HepG2 (cell line): ENCODE data around the gene SBK3. TPM values are rescaled to one million over a fixed set of nuclear protein-coding genes. Genes with fewer than 3 reads are reported as not detected.

Experiments
- DMTF1 ChIP-seq: sonication (generic); formaldehyde crosslinking; IDR thresholded peaks from 2 replicates; pipeline ENCODE4 v1.4.0; 2020; ENCODE audit warnings: mild to moderate bottlenecking, missing genetic modification reagents
- FOSL2 ChIP-seq: sonication (generic); formaldehyde crosslinking; IDR thresholded peaks from 2 replicates; pipeline ENCODE4 v1.4.0; 2020; ENCODE audit warnings: missing genetic modification reagents
- HINFP ChIP-seq: sonication (generic); formaldehyde crosslinking; IDR thresholded peaks from 2 replicates; pipeline ENCODE4 v1.4.0; 2020; ENCODE audit warnings: low read depth, mild to moderate bottlenecking, missing genetic modification reagents
- HNRNPL ChIP-seq: fragments of 200-400 bp; formaldehyde crosslinking; IDR thresholded peaks from 2 replicates; pipeline ENCODE4 v1.6.1; 2017; ENCODE audit warnings: mild to moderate bottlenecking, low read depth, low read length
- NBN ChIP-seq: fragments of 450-650 bp; conservative IDR thresholded peaks from 2 replicates; pipeline ENCODE4 v1.6.1; 2017
- NONO ChIP-seq, 2 experiments: fragments of 450-650 bp in 1 of 2; sonication (generic) in 1 of 2; formaldehyde crosslinking in 1 of 2; IDR thresholded peaks in 1 of 2; conservative IDR thresholded peaks in 1 of 2; 2 replicates each; pipeline versions ENCODE4 v1.6.1 to v1.8.0; 2017 to 2022; ENCODE audit warnings: mild to moderate bottlenecking in 1 of 2, missing genetic modification reagents in 1 of 2, moderate library complexity in 1 of 2
- RFX3 ChIP-seq: IDR thresholded peaks from 2 replicates; pipeline ENCODE4 v1.6.1; 2016; ENCODE audit warnings: missing biosample characterization, missing genetic modification reagents
- TIGD3 ChIP-seq: sonication (generic); formaldehyde crosslinking; IDR thresholded peaks from 2 replicates; pipeline ENCODE4 v1.5.1; 2020; ENCODE audit warnings: mild to moderate bottlenecking, missing genetic modification reagents, borderline replicate concordance
- YEATS2 ChIP-seq: sonication (generic); formaldehyde crosslinking; IDR thresholded peaks from 2 replicates; pipeline ENCODE4 v1.4.0; 2020; ENCODE audit warnings: missing genetic modification reagents, borderline replicate concordance
- ZFP62 ChIP-seq: sonication (generic); formaldehyde crosslinking; IDR thresholded peaks from 2 replicates; pipeline ENCODE4 v1.4.0; 2020; ENCODE audit warnings: missing genetic modification reagents
- ZIK1 ChIP-seq: sonication (generic); formaldehyde crosslinking; IDR thresholded peaks from 2 replicates; pipeline ENCODE4 v1.5.0; 2020; ENCODE audit warnings: mild to moderate bottlenecking, low read depth, missing genetic modification reagents, borderline replicate concordance
- ZNF205 ChIP-seq: IDR thresholded peaks from 2 replicates; pipeline ENCODE4 v1.6.1; 2018; ENCODE audit warnings: missing biosample characterization, missing genetic modification reagents
- ZNF414 ChIP-seq: sonication (generic); formaldehyde crosslinking; IDR thresholded peaks from 2 replicates; pipeline ENCODE4 v1.5.0; 2020; ENCODE audit warnings: missing genetic modification reagents
- ZNF503 ChIP-seq: sonication (generic); formaldehyde crosslinking; IDR thresholded peaks from 2 replicates; pipeline ENCODE4 v1.4.0; 2020; ENCODE audit warnings: missing genetic modification reagents
- ZNF674 ChIP-seq: sonication (generic); formaldehyde crosslinking; IDR thresholded peaks from 2 replicates; pipeline ENCODE4 v1.5.0; 2020; ENCODE audit warnings: low read depth, mild to moderate bottlenecking, missing genetic modification reagents
- ZNF7 ChIP-seq: IDR thresholded peaks from 2 replicates; pipeline ENCODE4 v1.6.1; 2016; ENCODE audit warnings: missing biosample characterization, missing genetic modification reagents
- ZSCAN5A ChIP-seq: sonication (generic); formaldehyde crosslinking; IDR thresholded peaks from 2 replicates; pipeline ENCODE4 v1.8.0; 2022; ENCODE audit warnings: mild to moderate bottlenecking, missing genetic modification reagents, borderline replicate concordance
- ZUFSP ChIP-seq: sonication (generic); formaldehyde crosslinking; IDR thresholded peaks from 2 replicates; pipeline ENCODE4 v1.9.0; 2021; ENCODE audit warnings: missing genetic modification reagents, mild to moderate bottlenecking, borderline replicate concordance
- polyA plus RNA-seq, 8 experiments: library from polyadenylated mRNA; depleted of rRNA in 3 of 8; stranded (reverse) in 7 of 8; unstranded in 1 of 8; fragments of >200 nt; fragmentation: Illumina TruSeq in 4 of 8; extraction: Trizol in 4 of 8; gene quantifications; 2 replicates each; pipeline versions ENCODE4 v1.2.1 to v1.2.3, GENCODE V29; 2011 to 2016; ENCODE audit warnings: low read depth in 4 of 8, missing spikeins in 1 of 8, mixed read lengths in 1 of 8; ENCODE audit not compliant: insufficient read depth in 1 of 8
- total RNA-seq, 5 experiments: library from RNA; depleted of rRNA; stranded (reverse); fragments of >200 nt; fragmentation: Illumina TruSeq; extraction: Trizol; gene quantifications; 2 replicates each; pipeline ENCODE4 v1.2.3, GENCODE V29; 2016; ENCODE audit warnings: low read depth in 1 of 5

SBK3 gene
- total and polyA plus RNA-seq, 2 of the 13 experiments (the other 11 are each of a cell fraction or from before 2014, with no cell fraction given): 0.66 to 0.77 TPM

- TF ChIP-seq TIGD3: no peak
- no peak for TF ChIP-seq ZNF205 (CRISPR knock-in tag)
- no peak for TF ChIP-seq NONO (IDR thresholded peaks at IDR 0.05)
- TF ChIP-seq NONO (CRISPR knock-in tag; conservative IDR thresholded peaks at IDR 0.05): no peak
- no peak for TF ChIP-seq ZNF503 (CRISPR knock-in tag)
- no peak for TF ChIP-seq RFX3
- TF ChIP-seq ZNF674 (CRISPR knock-in tag): no peak
- TF ChIP-seq ZIK1: no peak
- TF ChIP-seq NBN: no peak
- TF ChIP-seq ZNF414 (CRISPR knock-in tag): no peak
- TF ChIP-seq ZNF7: no peak
- TF ChIP-seq HNRNPL: 0 out of 2 replicates have a peak, but pooled peaks have one; percentile 22
- no peak for TF ChIP-seq ZFP62 (CRISPR knock-in tag)
- TF ChIP-seq ZUFSP (CRISPR knock-in tag): no peak
- peak; percentile 61; the same call in 1 of the 2 replicates for TF ChIP-seq FOSL2 (CRISPR knock-in tag)
- TF ChIP-seq YEATS2 (CRISPR knock-in tag): peak; percentile 71
- no peak for TF ChIP-seq DMTF1
- no peak for TF ChIP-seq HINFP (CRISPR knock-in tag)
- TF ChIP-seq ZSCAN5A: no peak
Observed at GRCh38 chr19:55580628-55581144, 35.3 kb upstream of the SBK3 start, which contains the start of gene ZNF579 (continued).
